GM12801 (cell line): Measurements from ENCODE around the gene SYCN.
"Not testable (repeated sequence)": the region's sequence is repeated elsewhere in the genome, so short reads cannot be mapped to it uniquely, and the experiment has no call there.

ENCODE experiments used
- TF ChIP-seq, protein P1 (sequence below): IDR thresholded peaks from one replicate; pipeline ENCODE4 v1.5.1; 2011; ENCODE audit warnings: control low read depth; ENCODE audit not compliant: insufficient read length; ENCODE audit errors: extremely low read depth

Gene SYCN

DNA sequence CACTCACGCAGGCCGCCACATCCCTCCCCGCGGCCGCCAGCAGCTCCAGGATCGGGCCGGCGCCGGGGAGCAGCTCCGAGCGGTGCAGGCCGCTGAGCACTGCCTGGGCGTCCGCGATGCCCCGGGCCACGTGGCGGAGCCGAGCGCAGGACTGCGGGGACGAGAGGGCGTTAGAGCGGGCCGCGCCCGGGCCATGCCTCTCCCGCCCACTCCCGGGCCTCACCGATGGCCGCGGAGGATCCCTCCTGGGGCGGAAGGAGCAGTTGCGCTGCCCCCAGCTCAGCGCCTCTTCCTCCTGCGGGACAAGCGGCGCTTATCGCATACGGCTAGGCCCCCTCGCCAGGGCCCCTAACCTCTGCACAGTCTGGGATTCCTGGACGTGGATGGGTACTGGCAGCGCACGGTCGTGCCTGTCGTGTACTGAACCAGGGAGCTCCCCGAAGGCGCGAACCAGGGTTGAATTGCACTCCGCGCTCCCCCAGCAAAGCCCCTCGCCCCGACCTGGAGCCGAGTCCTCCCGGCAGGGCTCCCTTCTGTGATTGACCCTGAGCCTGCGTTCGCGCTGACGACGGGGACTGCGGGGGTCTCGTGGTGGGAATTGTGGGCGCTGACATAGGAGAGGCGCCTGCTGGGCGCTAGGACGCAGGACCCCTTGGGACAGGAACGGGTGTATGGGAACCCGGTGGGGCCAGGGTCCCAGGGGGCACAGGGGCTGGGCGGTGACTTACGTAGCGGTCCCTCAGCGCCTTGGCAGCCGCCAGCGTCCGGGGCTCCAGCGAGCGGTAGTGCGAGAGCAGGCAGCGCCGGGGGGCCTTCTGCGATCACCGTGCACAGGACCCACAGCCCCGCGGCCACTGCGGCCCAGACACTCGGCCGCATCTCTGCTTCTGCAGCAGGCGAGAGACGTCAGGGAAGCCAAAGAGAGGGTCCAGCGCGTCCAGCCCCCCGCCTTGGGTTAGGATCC is 43.9 kb upstream of the SYCN start:
- TF ChIP-seq, protein P1, sequence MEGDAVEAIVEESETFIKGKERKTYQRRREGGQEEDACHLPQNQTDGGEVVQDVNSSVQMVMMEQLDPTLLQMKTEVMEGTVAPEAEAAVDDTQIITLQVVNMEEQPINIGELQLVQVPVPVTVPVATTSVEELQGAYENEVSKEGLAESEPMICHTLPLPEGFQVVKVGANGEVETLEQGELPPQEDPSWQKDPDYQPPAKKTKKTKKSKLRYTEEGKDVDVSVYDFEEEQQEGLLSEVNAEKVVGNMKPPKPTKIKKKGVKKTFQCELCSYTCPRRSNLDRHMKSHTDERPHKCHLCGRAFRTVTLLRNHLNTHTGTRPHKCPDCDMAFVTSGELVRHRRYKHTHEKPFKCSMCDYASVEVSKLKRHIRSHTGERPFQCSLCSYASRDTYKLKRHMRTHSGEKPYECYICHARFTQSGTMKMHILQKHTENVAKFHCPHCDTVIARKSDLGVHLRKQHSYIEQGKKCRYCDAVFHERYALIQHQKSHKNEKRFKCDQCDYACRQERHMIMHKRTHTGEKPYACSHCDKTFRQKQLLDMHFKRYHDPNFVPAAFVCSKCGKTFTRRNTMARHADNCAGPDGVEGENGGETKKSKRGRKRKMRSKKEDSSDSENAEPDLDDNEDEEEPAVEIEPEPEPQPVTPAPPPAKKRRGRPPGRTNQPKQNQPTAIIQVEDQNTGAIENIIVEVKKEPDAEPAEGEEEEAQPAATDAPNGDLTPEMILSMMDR = no peak

- TF ChIP-seq, protein P1 = no peak
Measured at GRCh38 chr19:39246951-39247669, 43.0 kb upstream of the SYCN start.

DNA sequence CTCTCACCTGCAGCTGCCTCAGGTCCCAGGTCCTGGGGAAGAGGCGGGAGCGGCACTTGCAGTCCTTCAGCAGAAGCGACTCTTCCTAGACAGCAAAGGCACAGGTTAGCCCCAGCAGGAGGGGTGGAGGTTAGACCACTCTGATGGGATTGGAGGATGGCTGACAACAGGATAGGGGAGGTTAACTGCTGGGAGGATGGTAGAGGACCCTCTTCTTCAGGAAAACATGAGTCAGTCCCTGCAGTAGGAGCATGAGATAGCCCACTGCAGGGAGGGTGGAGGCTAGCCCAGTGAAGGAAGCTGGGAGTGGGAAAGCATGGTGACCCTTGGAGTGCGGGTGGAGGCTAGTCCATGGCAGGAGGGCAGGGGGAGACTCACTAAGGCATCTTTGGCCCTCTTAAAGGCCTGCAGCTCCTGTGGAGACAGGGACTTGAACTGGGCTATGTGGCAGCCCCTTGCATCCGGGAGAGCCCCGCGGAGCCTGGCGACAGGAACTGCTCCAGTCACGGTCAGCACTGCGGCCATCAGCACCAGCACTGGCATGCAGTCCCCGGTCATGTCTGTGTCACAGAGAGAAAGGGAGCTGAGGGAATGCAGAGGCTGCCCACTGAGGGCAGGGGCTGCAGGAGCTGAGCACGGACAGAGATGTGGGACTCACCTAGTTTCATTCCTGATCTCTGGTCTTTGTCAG is 40.5 kb upstream of the SYCN start, which contains the start of gene IFNL3:
IFNL3 (minus strand) TSS at position 597 of the 691 bp plus-strand sequence; CDS start at position 558, 39 bp downstream.
- TF ChIP-seq, protein P1 = not testable (repeated sequence)

DNA sequence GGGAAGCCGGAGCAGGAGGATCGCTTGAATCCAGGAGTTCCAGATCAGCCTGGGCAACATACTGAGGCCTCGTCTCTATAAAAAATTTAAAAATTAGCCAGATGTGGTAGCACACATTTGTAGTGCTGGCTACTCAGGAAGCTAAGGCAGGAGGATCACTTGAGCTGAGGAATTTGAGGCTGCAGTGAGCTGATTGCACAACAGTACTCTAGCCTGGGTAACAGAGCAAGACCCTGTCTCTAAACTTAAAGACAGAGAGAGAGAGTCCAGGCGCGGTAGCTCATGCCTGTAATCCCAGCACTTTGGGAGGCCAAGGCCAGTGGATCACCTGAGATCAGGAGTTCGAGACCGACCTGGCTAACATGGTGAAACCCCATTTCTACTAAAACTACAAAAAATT is 36.4 kb upstream of the SYCN start:
- TF ChIP-seq, protein P1 = no peak

GRCh38 chr19:39238944-39239343 is 34.9 kb upstream of the SYCN start:
- TF ChIP-seq, protein P1 = no peak

DNA sequence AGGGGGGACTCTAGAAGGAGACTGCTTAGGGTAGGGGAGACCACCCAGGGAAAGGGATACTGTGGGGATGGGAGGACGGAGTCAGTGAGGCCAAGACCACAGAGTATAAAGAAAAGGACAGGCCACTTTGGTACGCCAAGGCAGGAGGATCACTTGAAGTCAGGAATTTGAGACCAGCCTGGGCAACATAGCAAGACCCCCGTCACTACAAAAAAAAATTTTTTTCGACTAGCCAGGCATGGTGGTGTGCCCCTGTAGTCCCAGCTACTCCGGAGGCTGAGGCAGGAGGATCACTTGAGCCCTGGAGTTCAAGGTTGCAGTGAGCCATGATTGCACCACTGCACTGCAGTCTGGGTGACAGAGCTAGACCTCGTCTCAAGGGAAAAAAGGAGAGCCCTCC is 34.1 kb upstream of the SYCN start:
- TF ChIP-seq, protein P1 = no peak
